Stimulated activated naive CD8-positive, alpha-beta T cell treated with anti-CD3 and anti-CD28 coated beads, Interleukin-15, Interleukin-2, amounts not matched to agents 100 ng/mL and 50 ng/mL, for 24 hours (primary cell): Measurements from ENCODE around the gene NIT1.
"Not testable (repeated sequence)": the region's sequence is repeated elsewhere in the genome, so short reads cannot be mapped to it uniquely, and the experiment has no call there.

Experiments used
- H3K27ac Mint-ChIP-seq: one replicate; pipeline ENCODE4 v1.8.0; 2021; ENCODE audit warnings: mild to moderate bottlenecking, mixed read lengths
- H3K27me3 Mint-ChIP-seq: one replicate; pipeline ENCODE4 v1.8.0; 2021; ENCODE audit warnings: mixed read lengths
- H3K36me3 Mint-ChIP-seq: one replicate; pipeline ENCODE4 v1.8.0; 2021; ENCODE audit warnings: low read depth, mixed read lengths
- H3K4me1 Mint-ChIP-seq: one replicate; pipeline ENCODE4 v1.8.0; 2021; ENCODE audit warnings: low read depth, mixed read lengths
- H3K4me3 Mint-ChIP-seq: one replicate; pipeline ENCODE4 v1.8.0; 2021; ENCODE audit warnings: mild to moderate bottlenecking, mixed read lengths
- H3K9me3 Mint-ChIP-seq: one replicate; pipeline ENCODE4 v1.8.0; 2021; ENCODE audit warnings: mixed read lengths

NIT1 gene

GRCh38 chr1:161115132-161115711 lies 2.7 kb upstream of the NIT1 start:
- Mint-ChIP-seq H3K4me1 (peaks cover 85% of the 10 kb centered on the region), H3K27ac (peak overlapping the region; percentile 73), H3K27me3 (no peaks in the 10 kb centered on the region), H3K4me3 (peak overlapping the region; percentile 97), H3K9me3 (no peaks in the 10 kb centered on the region), H3K36me3 (peaks cover 52% of the 10 kb centered on the region)

GRCh38 chr1:161115961-161116360 lies 1.9 kb upstream of the NIT1 start:
- H3K4me1 Mint-ChIP-seq = peaks cover 91% of the 10 kb centered on the region
- peak overlapping the region; percentile 97 for H3K4me3 Mint-ChIP-seq
- H3K27ac Mint-ChIP-seq = peak overlapping the region; percentile 73
- H3K36me3 Mint-ChIP-seq = peaks cover 56% of the 10 kb centered on the region
- not testable (repeated sequence) for H3K9me3 Mint-ChIP-seq, H3K27me3 Mint-ChIP-seq

GRCh38 chr1:161119092-161119903 lies 1.4 kb downstream of the NIT1 start:
- peaks cover 63% of the 10 kb centered on the region for H3K36me3 Mint-ChIP-seq
- peaks cover 73% of the 10 kb centered on the region for H3K4me1 Mint-ChIP-seq
- H3K9me3 Mint-ChIP-seq = no peaks in the 10 kb centered on the region

GRCh38 chr1:161121042-161121650 lies 3.2 kb downstream of the NIT1 start:
- H3K27ac Mint-ChIP-seq = peak overlapping the region; percentile 87
- peaks cover 54% of the 10 kb centered on the region for H3K4me1 Mint-ChIP-seq
- peak overlapping the region; percentile 38 for H3K4me3 Mint-ChIP-seq
- no peaks in the 10 kb centered on the region for H3K9me3 Mint-ChIP-seq
- peaks cover 65% of the 10 kb centered on the region for H3K36me3 Mint-ChIP-seq
- no peaks in the 10 kb centered on the region for H3K27me3 Mint-ChIP-seq

More at GRCh38 chr1:161119092-161119903, 1.4 kb downstream of the NIT1 start:
- H3K27ac Mint-ChIP-seq = peak overlapping the region; percentile 95
- no peaks in the 10 kb centered on the region for H3K27me3 Mint-ChIP-seq
- H3K4me3 Mint-ChIP-seq = peak overlapping the region; percentile 97

GRCh38 chr1:161121834-161122233 lies 3.9 kb downstream of the NIT1 start:
- peak overlapping the region; percentile 87 for H3K27ac Mint-ChIP-seq
- H3K4me3 Mint-ChIP-seq = no peak overlapping the region
- H3K27me3 Mint-ChIP-seq = no peaks in the 10 kb centered on the region
- peaks cover 51% of the 10 kb centered on the region for H3K4me1 Mint-ChIP-seq
- no peaks in the 10 kb centered on the region for H3K9me3 Mint-ChIP-seq
- H3K36me3 Mint-ChIP-seq = peaks cover 71% of the 10 kb centered on the region

GRCh38 chr1:161122967-161123366 lies 5.1 kb downstream of the NIT1 start:
- H3K4me1 Mint-ChIP-seq = peaks cover 48% of the 10 kb centered on the region
- no peaks in the 10 kb centered on the region for H3K27me3 Mint-ChIP-seq
- H3K27ac Mint-ChIP-seq = peak overlapping the region; percentile 18

GRCh38 chr1:161127649-161128048 lies 9.7 kb downstream of the NIT1 start:
- Mint-ChIP-seq H3K27ac (no peak overlapping the region), H3K36me3 (peaks cover 69% of the 10 kb centered on the region), H3K4me3 (no peak overlapping the region), H3K4me1 (peaks cover 47% of the 10 kb centered on the region), H3K9me3 (no peaks in the 10 kb centered on the region), H3K27me3 (no peaks in the 10 kb centered on the region)

More at GRCh38 chr1:161122967-161123366, 5.1 kb downstream of the NIT1 start:
- Mint-ChIP-seq H3K4me3 (no peak overlapping the region), H3K9me3 (no peaks in the 10 kb centered on the region), H3K36me3 (peaks cover 77% of the 10 kb centered on the region)

- Mint-ChIP-seq H3K4me1 (peaks cover 47% of the 10 kb centered on the region), H3K9me3 (no peaks in the 10 kb centered on the region), H3K27me3 (no peaks in the 10 kb centered on the region), H3K27ac (no peak overlapping the region), H3K4me3 (no peak overlapping the region), H3K36me3 (peaks cover 58% of the 10 kb centered on the region)
Observed at GRCh38 chr1:161128591-161129420, 10.9 kb downstream of the NIT1 start.

- no peaks in the 10 kb centered on the region for H3K9me3 Mint-ChIP-seq
- peaks cover 52% of the 10 kb centered on the region for H3K36me3 Mint-ChIP-seq
- no peak overlapping the region for H3K4me3 Mint-ChIP-seq
- H3K4me1 Mint-ChIP-seq = peaks cover 47% of the 10 kb centered on the region
- no peaks in the 10 kb centered on the region for H3K27me3 Mint-ChIP-seq
- peak overlapping the region; percentile 46 for H3K27ac Mint-ChIP-seq
Observed at GRCh38 chr1:161130266-161130665, 12.4 kb downstream of the NIT1 start.

GRCh38 chr1:161131523-161132409 lies 13.9 kb downstream of the NIT1 start:
- Mint-ChIP-seq H3K36me3 (peaks cover 39% of the 10 kb centered on the region), H3K4me3 (no peak overlapping the region), H3K4me1 (peaks cover 44% of the 10 kb centered on the region), H3K27me3 (no peaks in the 10 kb centered on the region), H3K27ac (peak overlapping the region; percentile 81), H3K9me3 (no peaks in the 10 kb centered on the region)

GRCh38 chr1:161132410-161133219 lies 14.7 kb downstream of the NIT1 start, which contains the start of gene DEDD:
Gene DEDD (minus strand): TSS chr1:161132667. CDS start chr1:161124462, 8,205 bp downstream.
- peaks cover 41% of the 10 kb centered on the region for H3K4me1 Mint-ChIP-seq
- peak within 1 kb of the TSS; percentile 81 for H3K27ac Mint-ChIP-seq
- H3K36me3 Mint-ChIP-seq = peaks cover 32% of the 10 kb centered on the region
- no peaks in the 10 kb centered on the region for H3K27me3 Mint-ChIP-seq
- no peaks in the 10 kb centered on the region for H3K9me3 Mint-ChIP-seq
- no peak within 1 kb of the TSS for H3K4me3 Mint-ChIP-seq

- no peaks in the 10 kb centered on the region for H3K27me3 Mint-ChIP-seq
- no peak overlapping the region for H3K4me3 Mint-ChIP-seq
- no peak overlapping the region for H3K27ac Mint-ChIP-seq
- no peaks in the 10 kb centered on the region for H3K9me3 Mint-ChIP-seq
- H3K4me1 Mint-ChIP-seq = peaks cover 35% of the 10 kb centered on the region
- peaks cover 25% of the 10 kb centered on the region for H3K36me3 Mint-ChIP-seq
Observed at GRCh38 chr1:161133220-161133740, 15.4 kb downstream of the NIT1 start.

- Mint-ChIP-seq H3K36me3 (peaks cover 5% of the 10 kb centered on the region), H3K9me3 (no peaks in the 10 kb centered on the region), H3K27me3 (no peaks in the 10 kb centered on the region)
Observed at GRCh38 chr1:161137881-161138280, 20.0 kb downstream of the NIT1 start.

More at GRCh38 chr1:161137881-161138280, 20.0 kb downstream of the NIT1 start:
- no peak overlapping the region for H3K27ac Mint-ChIP-seq
- no peaks in the 10 kb centered on the region for H3K4me1 Mint-ChIP-seq
- no peak overlapping the region for H3K4me3 Mint-ChIP-seq
